HEK293 (cell line): ENCODE data around the gene RSRP1.

ENCODE experiments used
- ATF2 ChIP-seq: fragments of 450-650 bp; formaldehyde crosslinking; IDR thresholded peaks from 2 replicates; pipeline ENCODE4 v1.5.1; 2016; ENCODE audit warnings: missing biosample characterization, missing genetic modification characterization, low read depth
- GLIS1 ChIP-seq: fragments of 450-650 bp; formaldehyde crosslinking; IDR thresholded peaks from 2 replicates; pipeline ENCODE4 v1.5.1; 2016; ENCODE audit warnings: missing biosample characterization, missing genetic modification characterization
- MEIS1 ChIP-seq: sonication (generic); formaldehyde crosslinking; IDR thresholded peaks from 2 replicates; pipeline ENCODE4 v1.8.1; 2022; ENCODE audit warnings: missing genetic modification reagents, mild to moderate bottlenecking, borderline replicate concordance
- MZF1 ChIP-seq: fragments of 450-650 bp; formaldehyde crosslinking; IDR thresholded peaks from 2 replicates; pipeline ENCODE4 v1.5.1; 2017; ENCODE audit warnings: missing biosample characterization, missing genetic modification characterization, borderline replicate concordance
- TCF7L2 ChIP-seq: IDR thresholded peaks from 2 replicates; pipeline ENCODE4 v1.6.1; 2011; ENCODE audit warnings: low read depth, mild to moderate bottlenecking, inconsistent platforms, low read length, moderate library complexity, borderline replicate concordance
- TRIM28 ChIP-seq: IDR thresholded peaks from 2 replicates; pipeline ENCODE4 v1.6.1; 2011; ENCODE audit warnings: low read length, control low read depth, borderline replicate concordance
- WT1 ChIP-seq: fragments of 450-650 bp; formaldehyde crosslinking; IDR thresholded peaks from 2 replicates; pipeline ENCODE4 v1.5.1; 2016; ENCODE audit warnings: missing biosample characterization, missing genetic modification characterization
- ZBTB17 ChIP-seq: fragments of 450-650 bp; formaldehyde crosslinking; IDR thresholded peaks from 2 replicates; pipeline ENCODE4 v1.5.1; 2016; ENCODE audit warnings: missing biosample characterization, missing genetic modification characterization
- ZBTB26 ChIP-seq: fragments of 450-650 bp; formaldehyde crosslinking; optimal IDR thresholded peaks from 2 replicates; pipeline ENCODE3; 2016; ENCODE audit warnings: missing biosample characterization, mild to moderate bottlenecking, missing genetic modification characterization
- ZBTB48 ChIP-seq: fragments of 450-650 bp; formaldehyde crosslinking; IDR thresholded peaks from 2 replicates; pipeline ENCODE4 v1.5.1; 2016; ENCODE audit warnings: missing biosample characterization, missing genetic modification characterization
- ZFP37 ChIP-seq: fragments of 450-650 bp; formaldehyde crosslinking; IDR thresholded peaks from 2 replicates; pipeline ENCODE4 v1.5.1; 2016; ENCODE audit warnings: missing biosample characterization, missing genetic modification characterization
- ZNF132 ChIP-seq: fragments of 450-650 bp; formaldehyde crosslinking; IDR thresholded peaks from 2 replicates; pipeline ENCODE4 v1.5.1; 2017; ENCODE audit warnings: missing biosample characterization, missing genetic modification characterization, borderline replicate concordance
- ZNF133 ChIP-seq: fragments of 450-650 bp; formaldehyde crosslinking; IDR thresholded peaks from 2 replicates; pipeline ENCODE4 v1.5.1; 2016; ENCODE audit warnings: missing biosample characterization, missing genetic modification characterization
- ZNF140 ChIP-seq: fragments of 450-650 bp; formaldehyde crosslinking; IDR thresholded peaks from 2 replicates; pipeline ENCODE4 v1.5.1; 2016; ENCODE audit warnings: missing biosample characterization, missing genetic modification characterization
- ZNF169 ChIP-seq: fragments of 450-650 bp; formaldehyde crosslinking; IDR thresholded peaks from 2 replicates; pipeline ENCODE4 v1.5.1; 2016; ENCODE audit warnings: missing biosample characterization, missing genetic modification characterization
- ZNF19 ChIP-seq: fragments of 450-650 bp; formaldehyde crosslinking; IDR thresholded peaks from 2 replicates; pipeline ENCODE4; 2016; ENCODE audit warnings: missing biosample characterization, missing genetic modification characterization, low read depth
- ZNF274 ChIP-seq, 2 experiments: fragments of 200-500 bp in 1 of 2; fragments of 450-650 bp in 1 of 2; sonication (Bioruptor generic) in 1 of 2; formaldehyde crosslinking in 1 of 2; IDR thresholded peaks; 2 replicates each; pipeline versions ENCODE4 v1.5.1 to v1.6.1; 2014 to 2016; ENCODE audit warnings: borderline replicate concordance in 1 of 2, inconsistent platforms in 1 of 2, low read length in 1 of 2, missing biosample characterization in 1 of 2, missing genetic modification characterization in 1 of 2
- ZNF302 ChIP-seq: fragments of 450-650 bp; formaldehyde crosslinking; IDR thresholded peaks from 2 replicates; pipeline ENCODE4 v1.5.1; 2016; ENCODE audit warnings: missing biosample characterization, missing genetic modification characterization, low read depth
- ZNF362 ChIP-seq: fragments of 450-650 bp; formaldehyde crosslinking; IDR thresholded peaks from 2 replicates; pipeline ENCODE4 v1.5.1; 2016; ENCODE audit warnings: missing biosample characterization, missing genetic modification characterization
- ZNF394 ChIP-seq: fragments of 450-650 bp; formaldehyde crosslinking; IDR thresholded peaks from 2 replicates; pipeline ENCODE4 v1.5.1; 2016; ENCODE audit warnings: missing biosample characterization, missing genetic modification characterization, mild to moderate bottlenecking, moderate library complexity, borderline replicate concordance
- ZNF510 ChIP-seq: fragments of 450-650 bp; formaldehyde crosslinking; IDR thresholded peaks from 2 replicates; pipeline ENCODE4 v1.5.1; 2018; ENCODE audit warnings: mild to moderate bottlenecking, missing genetic modification characterization, missing biosample characterization; ENCODE audit not compliant: insufficient replicate concordance
- ZNF549 ChIP-seq: fragments of 450-650 bp; IDR thresholded peaks from 2 replicates; pipeline ENCODE4 v1.5.1; 2018; ENCODE audit warnings: missing biosample characterization, missing genetic modification characterization, mild to moderate bottlenecking, inconsistent platforms, moderate library complexity
- ZNF585B ChIP-seq: fragments of 450-650 bp; formaldehyde crosslinking; IDR thresholded peaks from 2 replicates; pipeline ENCODE4 v1.5.1; 2016; ENCODE audit warnings: missing biosample characterization, missing genetic modification characterization
- ZNF654 ChIP-seq: fragments of 450-650 bp; formaldehyde crosslinking; IDR thresholded peaks from 2 replicates; pipeline ENCODE4 v1.5.1; 2016; ENCODE audit warnings: low read depth, missing biosample characterization, missing genetic modification characterization
- ZNF670 ChIP-seq: fragments of 450-650 bp; formaldehyde crosslinking; IDR thresholded peaks from 2 replicates; pipeline ENCODE4 v1.5.1; 2016; ENCODE audit warnings: missing biosample characterization, missing genetic modification characterization, low read depth
- ZNF701 ChIP-seq: fragments of 450-650 bp; formaldehyde crosslinking; IDR thresholded peaks from 2 replicates; pipeline ENCODE4 v1.5.1; 2016; ENCODE audit warnings: missing biosample characterization, missing genetic modification characterization
- ZNF704 ChIP-seq: fragments of 450-650 bp; formaldehyde crosslinking; IDR thresholded peaks from 2 replicates; pipeline ENCODE4 v1.5.1; 2016; ENCODE audit warnings: missing biosample characterization, missing genetic modification characterization
- ZNF707 ChIP-seq: fragments of 450-650 bp; formaldehyde crosslinking; IDR thresholded peaks from 2 replicates; pipeline ENCODE4 v1.5.1; 2016; ENCODE audit warnings: missing biosample characterization, missing genetic modification characterization
- ZNF785 ChIP-seq: fragments of 450-650 bp; formaldehyde crosslinking; IDR thresholded peaks from 2 replicates; pipeline ENCODE4 v1.5.1; 2016; ENCODE audit warnings: missing biosample characterization, missing genetic modification characterization
- ZNF791 ChIP-seq: fragments of 450-650 bp; formaldehyde crosslinking; IDR thresholded peaks from 2 replicates; pipeline ENCODE4 v1.5.1; 2016; ENCODE audit warnings: missing biosample characterization, missing genetic modification characterization
- TF ChIP-seq, protein P1 (sequence below): fragments of 450-650 bp; formaldehyde crosslinking; IDR thresholded peaks from 2 replicates; pipeline ENCODE4 v1.5.1; 2016; ENCODE audit warnings: missing biosample characterization, missing genetic modification characterization
- TF ChIP-seq, protein P2 (sequence below): fragments of 450-650 bp; formaldehyde crosslinking; IDR thresholded peaks from 2 replicates; pipeline ENCODE4 v1.5.1; 2016; ENCODE audit warnings: missing biosample characterization, missing genetic modification characterization
- TF ChIP-seq, protein P3 (sequence below): fragments of 450-650 bp; formaldehyde crosslinking; IDR thresholded peaks from 2 replicates; pipeline ENCODE4; 2016; ENCODE audit warnings: missing biosample characterization, missing genetic modification characterization

RSRP1 gene

DNA sequence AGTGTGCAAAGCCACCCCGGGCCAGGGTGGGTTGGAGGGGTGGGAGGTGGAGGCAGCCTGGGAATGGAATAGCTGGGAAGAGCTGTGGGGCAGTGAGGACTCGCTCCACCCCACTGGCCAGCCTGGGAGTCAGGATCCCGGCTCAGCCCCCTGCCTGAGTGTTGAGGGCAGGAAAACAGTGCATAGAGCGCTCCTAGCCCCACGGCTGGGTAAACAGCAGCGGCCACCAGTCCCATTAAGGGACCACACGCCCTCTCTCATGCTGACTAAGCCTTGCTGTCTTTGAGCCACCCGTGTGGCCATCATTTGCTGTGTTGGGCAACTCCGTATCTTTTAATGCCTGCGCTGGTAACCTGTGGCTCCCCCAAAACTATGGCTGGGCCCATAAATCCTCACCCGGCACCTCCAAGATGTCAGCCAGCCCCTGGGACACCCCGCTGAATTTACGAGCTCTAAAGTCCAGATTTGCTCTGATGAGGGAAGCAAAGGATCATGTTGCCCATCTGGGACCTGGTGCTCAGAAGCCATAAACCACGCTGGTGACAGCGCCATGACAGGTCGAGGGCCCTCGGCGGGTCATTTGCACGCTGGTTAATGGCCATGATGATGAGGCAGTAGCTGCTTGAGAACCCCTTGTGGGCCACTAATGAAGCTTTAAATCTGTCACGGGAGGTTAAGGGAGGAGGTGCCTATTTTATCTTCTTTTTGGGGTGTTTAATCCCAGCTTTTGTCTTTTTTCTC is 49.8 kb downstream of the RSRP1 start (continued):
- TF ChIP-seq ZNF140 (tag by site-specific recombination): no peak
- TF ChIP-seq, protein P1, sequence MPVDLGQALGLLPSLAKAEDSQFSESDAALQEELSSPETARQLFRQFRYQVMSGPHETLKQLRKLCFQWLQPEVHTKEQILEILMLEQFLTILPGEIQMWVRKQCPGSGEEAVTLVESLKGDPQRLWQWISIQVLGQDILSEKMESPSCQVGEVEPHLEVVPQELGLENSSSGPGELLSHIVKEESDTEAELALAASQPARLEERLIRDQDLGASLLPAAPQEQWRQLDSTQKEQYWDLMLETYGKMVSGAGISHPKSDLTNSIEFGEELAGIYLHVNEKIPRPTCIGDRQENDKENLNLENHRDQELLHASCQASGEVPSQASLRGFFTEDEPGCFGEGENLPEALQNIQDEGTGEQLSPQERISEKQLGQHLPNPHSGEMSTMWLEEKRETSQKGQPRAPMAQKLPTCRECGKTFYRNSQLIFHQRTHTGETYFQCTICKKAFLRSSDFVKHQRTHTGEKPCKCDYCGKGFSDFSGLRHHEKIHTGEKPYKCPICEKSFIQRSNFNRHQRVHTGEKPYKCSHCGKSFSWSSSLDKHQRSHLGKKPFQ (tag by site-specific recombination): no peak
- TF ChIP-seq WT1 (tag by site-specific recombination): peak; percentile 49; the same call in 1 of the 2 replicates
- TF ChIP-seq ZNF394 (tag by site-specific recombination): no peak
- no peak for TF ChIP-seq ZNF654 (tag by site-specific recombination)
- TF ChIP-seq, protein P2, sequence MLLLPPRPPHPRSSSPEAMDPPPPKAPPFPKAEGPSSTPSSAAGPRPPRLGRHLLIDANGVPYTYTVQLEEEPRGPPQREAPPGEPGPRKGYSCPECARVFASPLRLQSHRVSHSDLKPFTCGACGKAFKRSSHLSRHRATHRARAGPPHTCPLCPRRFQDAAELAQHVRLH (tag by site-specific recombination): no peak
- TF ChIP-seq, protein P3, sequence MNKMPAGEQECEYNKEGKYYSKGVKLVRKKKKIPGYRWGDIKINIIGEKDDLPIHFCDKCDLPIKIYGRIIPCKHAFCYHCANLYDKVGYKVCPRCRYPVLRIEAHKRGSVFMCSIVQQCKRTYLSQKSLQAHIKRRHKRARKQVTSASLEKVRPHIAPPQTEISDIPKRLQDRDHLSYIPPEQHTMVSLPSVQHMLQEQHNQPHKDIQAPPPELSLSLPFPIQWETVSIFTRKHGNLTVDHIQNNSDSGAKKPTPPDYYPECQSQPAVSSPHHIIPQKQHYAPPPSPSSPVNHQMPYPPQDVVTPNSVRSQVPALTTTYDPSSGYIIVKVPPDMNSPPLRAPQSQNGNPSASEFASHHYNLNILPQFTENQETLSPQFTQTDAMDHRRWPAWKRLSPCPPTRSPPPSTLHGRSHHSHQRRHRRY (tag by site-specific recombination): no peak
- TF ChIP-seq ZNF585B (tag by site-specific recombination): no peak
- no peak for TF ChIP-seq ZNF549 (tag by site-specific recombination)
- TF ChIP-seq TRIM28: peak; percentile 24; the same call in 1 of the 2 replicates
- TF ChIP-seq ZNF133 (tag by site-specific recombination): no peak
- TF ChIP-seq ZNF704: no peak
- TF ChIP-seq GLIS1 (tag by site-specific recombination): peak; percentile 85
- TF ChIP-seq ZNF362 (tag by site-specific recombination): no peak
- TF ChIP-seq MZF1 (tag by site-specific recombination): no peak
- TF ChIP-seq ZNF19 (tag by site-specific recombination): no peak
- TF ChIP-seq TCF7L2: no peak
- no peak for TF ChIP-seq ZBTB26 (tag by site-specific recombination)
- TF ChIP-seq ZNF791: no peak
- no peak for TF ChIP-seq ZNF169 (tag by site-specific recombination)
- no peak for TF ChIP-seq ZNF701 (tag by site-specific recombination)
- TF ChIP-seq MEIS1 (CRISPR knock-in tag): no peak
- TF ChIP-seq ZNF785: no peak
- TF ChIP-seq ZNF132 (tag by site-specific recombination): no peak
- no peak for TF ChIP-seq ZNF670
- no peak for TF ChIP-seq ZNF302 (tag by site-specific recombination)
- TF ChIP-seq ZBTB17 (tag by site-specific recombination): no peak
- TF ChIP-seq ZNF510 (tag by site-specific recombination): no peak
- TF ChIP-seq ZFP37 (tag by site-specific recombination): no peak
- TF ChIP-seq ZBTB48 (tag by site-specific recombination): peak; percentile 39; the same call in 1 of the 2 replicates
- TF ChIP-seq ATF2: no peak
- no peak for TF ChIP-seq ZNF707 (tag by site-specific recombination)
- TF ChIP-seq ZNF274 (IDR thresholded peaks at IDR 0.05; ENCODE audit: low read length): no peak
- no peak for TF ChIP-seq ZNF274 (tag by site-specific recombination; IDR thresholded peaks at IDR 0.05; ENCODE audit: borderline replicate concordance)
